GM21526 (cell line): ENCODE results near the gene SCN5A.

Source experiments
- ATAC-seq: cut with Tn5 transposase; IDR thresholded peaks from one replicate; pipeline ENCODE4 v1.9.1; 2021; ENCODE audit warnings: moderate library complexity; ENCODE audit not compliant: unreplicated experiment, low FRiP score

The SCN5A gene

DNA sequence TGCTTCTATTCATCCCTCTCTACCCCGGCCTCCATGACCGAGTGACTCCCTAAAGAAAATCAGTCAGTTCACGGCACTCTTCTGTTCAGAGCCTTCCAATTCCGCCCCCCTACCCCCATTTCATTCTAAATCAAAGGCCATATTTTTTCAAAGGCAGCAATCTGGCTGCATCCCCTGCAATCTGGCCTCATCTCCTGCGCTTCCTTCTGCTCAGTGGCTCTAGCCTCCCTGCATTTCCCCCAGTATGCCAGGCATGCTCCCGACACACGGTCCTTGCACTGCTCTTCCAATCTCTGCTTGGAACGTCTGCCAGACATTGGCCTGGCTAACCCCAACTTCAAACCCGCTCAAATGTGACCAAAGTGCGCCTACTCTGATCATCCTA, 85.6 kb downstream of the SCN5A start:
- no peak for ATAC-seq

DNA sequence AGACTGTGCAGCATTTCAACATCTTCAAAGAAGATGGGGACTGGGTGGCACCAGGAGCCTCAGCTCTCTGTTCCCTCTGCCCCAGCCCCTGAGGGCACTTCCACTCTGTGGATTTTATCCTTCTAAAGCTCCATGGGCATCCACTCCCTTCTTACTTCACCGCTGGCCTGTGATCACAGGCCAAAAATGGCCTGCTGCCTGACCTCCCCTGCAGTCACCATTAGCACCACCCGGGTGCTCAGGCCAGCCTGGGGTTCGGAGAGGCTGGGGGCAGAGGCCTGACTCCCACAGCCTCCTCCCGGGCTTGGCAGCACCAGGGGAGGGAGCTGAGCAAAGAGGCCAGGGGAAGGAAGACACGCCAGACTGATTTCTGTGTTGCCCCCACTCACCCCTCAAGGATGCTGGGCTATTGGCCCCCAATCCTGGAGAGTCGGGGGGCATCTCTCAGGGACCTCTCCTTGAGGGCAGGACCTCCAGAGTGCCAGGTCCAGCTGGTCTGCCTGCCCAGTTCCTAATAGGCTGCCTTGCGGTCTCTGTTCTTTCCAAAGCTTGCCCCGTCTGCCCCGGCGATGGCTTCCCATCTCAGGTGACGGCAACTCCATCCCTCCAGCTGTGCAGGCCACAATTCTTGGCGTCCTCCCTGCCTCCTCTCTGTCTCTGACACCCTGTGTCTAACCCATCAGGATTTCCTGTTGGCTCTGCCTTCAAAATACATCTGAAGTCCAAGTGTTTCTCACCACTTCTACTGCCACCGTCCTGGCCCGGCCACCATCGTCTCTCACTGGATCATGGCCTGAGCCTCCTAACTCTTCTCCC, 86.2 kb downstream of the SCN5A start:
- no peak for ATAC-seq

DNA sequence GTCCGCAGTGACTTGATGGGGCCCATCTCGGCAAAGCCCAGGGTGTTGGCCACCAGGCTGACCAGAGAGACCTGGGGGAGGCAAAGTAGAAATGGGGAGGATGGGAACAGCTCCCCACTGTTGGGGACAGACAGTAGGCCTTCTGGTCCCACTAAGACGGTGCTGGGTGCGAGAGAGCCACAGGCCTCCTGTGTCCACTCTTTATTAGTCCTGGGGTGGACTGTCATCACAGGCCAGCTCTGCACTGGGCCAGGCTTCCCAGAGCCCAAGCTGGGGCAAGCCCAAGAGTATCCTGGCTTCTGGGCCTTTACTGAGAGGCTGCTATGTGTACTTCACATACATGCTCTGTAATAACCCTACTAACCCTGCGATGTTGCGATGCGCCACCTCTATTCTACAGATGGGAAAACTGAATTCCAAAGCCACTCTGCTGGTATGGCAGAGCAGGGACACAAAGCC, 87.0 kb downstream of the SCN5A start:
- no peak for ATAC-seq

DNA sequence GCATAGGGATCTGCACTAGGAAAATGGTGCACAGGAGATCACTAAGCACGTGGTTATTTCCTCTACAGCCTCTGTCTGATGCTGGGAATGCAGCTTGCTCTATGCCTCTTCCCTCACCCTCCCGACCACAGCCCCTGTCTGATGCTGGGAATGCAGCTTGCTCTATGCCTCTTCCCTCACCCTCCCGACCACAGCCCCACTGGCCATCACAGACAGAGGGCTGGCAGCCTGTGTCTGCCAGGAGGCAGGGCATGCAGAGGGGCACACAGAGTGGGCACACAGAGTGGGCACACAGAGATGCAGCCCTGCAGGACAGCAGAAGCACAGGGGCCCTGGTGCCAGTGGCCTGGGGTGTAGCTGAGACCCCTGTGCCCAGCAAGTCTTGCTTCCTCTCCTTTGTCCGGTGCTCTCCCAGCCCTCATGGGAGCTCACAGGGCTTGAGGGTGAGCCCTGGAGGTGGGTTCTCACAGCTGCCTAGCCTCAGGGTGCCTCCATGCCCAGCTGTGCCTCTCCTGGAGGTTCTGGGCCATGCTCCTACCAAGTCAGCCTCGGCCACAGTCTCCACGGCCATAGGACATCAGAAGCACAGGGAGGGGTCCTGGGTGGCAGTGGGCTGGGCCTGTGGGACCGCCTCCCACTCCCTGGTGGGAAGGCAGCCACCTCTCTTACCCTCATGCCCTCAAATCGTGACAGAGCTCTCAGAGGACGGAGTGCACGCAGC, 87.6 kb downstream of the SCN5A start:
- ATAC-seq: no peak

DNA sequence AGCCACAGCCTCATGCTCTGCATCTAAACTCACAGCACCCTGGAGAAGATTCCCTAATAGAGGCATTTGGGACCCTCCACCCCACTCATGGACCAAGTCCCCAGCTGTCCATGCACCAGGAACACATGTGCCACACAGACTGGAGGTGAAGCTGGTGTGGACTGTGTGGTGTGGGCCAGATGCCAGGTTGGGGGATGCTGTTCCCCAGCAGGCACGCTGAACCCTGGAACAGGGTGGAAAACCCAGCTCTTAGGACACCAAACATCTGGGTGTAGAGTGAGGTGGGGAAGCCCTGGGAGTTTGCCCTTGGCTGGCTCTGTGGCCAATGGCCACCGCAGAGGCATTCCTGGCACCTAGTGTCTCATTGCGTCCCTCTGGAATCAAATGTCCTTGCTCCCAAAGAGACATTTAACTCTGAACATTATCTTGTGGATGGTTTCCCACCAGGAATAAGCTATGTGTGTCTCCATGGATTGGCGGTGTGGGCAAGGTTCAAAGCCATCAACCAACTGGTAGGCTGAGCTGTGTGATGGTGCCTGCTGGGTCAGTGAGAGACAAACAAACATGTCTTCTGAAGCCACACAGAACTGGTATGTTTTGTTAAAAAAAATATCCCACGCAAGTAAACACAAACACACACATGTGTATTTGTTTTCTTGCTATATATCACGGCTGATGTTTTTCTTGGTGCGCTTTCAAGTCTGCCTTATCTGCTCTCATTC, 88.3 kb downstream of the SCN5A start:
- ATAC-seq: no peak

DNA sequence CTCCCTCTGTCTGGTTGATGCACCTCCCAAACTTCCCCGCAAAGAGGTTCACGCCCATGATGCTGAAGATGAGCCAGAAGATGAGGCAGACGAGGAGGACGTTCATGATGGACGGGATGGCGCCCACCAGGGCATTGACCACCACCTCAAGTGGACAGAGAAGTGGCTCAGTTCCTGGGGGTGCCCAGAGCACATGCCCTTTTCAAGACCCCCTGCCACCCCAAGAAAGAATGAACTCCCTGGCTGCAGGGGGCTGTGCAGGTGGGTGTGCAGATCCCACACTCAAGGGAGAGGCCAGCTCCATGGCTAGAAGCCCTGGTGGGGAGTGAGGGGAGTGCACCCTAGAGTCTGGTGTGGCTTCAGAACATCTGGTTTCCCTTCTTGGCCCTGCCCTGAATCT, 89.2 kb downstream of the SCN5A start:
- ATAC-seq: no peak

DNA sequence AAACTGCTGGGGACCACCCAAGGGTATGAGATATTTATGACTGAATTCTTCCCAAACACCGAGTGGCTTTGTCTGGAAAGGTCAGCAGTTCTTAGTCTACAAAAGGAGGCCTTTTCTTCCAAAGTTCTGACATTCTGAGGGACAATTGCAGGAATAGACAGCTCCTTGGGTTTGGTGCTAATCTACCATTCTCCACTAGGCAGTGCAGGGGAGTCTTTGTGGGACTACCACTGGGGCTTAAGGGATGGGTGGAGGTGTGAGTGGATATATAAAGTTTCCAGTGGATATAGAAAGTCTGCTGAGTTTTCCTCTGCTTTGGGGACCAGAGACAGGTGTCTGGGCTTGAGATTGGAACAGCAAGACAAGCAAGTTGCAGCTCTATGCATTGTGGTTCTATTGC, 90.6 kb downstream of the SCN5A start:
- ATAC-seq: no peak

DNA sequence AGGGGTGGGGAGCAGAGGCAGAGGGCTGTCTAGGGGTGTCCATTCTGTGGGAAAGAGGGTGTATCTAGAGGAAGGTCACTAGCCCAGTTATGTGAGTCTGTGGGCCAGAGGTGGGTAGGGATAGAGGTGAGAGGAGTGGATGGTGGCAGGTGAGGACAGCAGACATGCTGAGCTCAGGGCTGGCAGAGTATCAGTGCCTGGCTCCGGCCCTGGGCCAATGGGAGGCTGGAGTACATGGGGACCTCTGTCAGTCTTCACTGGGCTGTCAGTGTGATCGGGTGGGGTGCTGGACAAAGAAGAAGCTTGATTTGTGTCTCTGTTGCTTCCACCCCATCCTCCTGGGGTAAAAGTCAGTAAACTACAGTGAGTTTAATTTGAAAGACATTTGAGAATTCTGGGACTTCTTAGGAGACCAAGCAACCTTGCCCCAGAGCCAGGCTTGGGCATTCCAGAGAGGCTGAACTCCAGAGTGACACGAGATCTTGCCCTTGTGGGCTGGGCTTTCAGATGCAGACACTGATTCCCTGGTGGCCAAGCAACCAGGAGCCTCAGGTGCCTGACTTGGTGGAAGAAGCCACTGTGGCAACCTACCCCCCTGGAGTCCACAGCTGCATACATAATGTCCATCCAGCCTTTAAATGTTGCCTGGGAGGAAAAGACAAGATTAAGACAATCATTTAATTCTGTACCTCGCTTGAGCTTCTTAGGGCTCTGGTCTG, 92.7 kb downstream of the SCN5A start:
- ATAC-seq: no peak

DNA sequence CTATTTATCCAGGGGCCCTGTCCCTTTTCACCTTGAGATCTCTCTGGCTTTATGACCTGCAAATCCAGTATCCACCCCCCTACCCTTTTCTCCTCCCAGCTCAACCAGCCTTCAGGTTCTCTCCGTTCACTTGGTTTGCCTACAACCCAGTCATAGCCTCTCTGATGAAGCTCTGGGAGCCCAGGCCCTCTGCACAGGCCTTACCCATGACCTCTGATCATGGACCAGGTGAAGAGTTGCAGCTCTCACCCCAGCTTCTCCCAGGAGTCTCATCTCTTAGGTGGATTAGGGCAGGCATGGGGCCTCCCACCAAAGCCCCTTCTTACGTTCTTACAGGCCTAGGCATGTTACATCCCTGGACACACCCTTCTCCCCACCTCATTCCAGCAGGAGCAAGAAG, 93.6 kb downstream of the SCN5A start:
- no peak for ATAC-seq

DNA sequence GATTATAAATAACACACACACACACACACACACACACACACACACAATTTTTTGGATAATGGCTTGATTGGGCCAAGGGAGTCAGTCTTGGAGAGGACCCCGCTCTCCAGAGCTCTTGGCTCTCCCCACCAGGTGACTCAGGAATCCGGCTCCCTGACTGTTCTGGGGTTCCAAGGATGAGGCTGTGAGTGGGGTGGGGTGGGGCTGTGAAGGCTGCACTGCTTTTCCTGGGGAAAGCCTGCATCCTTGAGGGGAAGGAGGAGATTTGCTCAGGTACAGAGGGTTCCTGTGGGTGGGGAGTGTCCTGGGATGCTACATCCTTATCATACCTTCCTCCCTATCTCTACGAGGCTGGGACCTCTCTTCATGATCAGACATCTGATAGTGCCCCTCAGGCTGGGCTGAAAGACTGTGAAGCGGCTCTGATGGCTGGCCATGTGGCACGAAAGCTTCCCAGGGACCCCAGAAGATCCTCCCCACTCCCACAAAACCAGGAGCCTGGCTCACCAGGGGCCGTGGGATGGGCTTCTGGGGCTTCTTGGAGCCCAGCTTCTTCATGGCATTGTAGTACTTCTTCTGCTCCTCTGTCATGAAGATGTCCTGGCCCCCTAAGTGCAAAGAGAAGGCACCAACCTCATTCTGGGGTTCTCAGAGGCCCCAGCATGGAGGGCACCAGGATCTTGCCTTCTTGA, 94.2 kb downstream of the SCN5A start:
- ATAC-seq: no peak

DNA sequence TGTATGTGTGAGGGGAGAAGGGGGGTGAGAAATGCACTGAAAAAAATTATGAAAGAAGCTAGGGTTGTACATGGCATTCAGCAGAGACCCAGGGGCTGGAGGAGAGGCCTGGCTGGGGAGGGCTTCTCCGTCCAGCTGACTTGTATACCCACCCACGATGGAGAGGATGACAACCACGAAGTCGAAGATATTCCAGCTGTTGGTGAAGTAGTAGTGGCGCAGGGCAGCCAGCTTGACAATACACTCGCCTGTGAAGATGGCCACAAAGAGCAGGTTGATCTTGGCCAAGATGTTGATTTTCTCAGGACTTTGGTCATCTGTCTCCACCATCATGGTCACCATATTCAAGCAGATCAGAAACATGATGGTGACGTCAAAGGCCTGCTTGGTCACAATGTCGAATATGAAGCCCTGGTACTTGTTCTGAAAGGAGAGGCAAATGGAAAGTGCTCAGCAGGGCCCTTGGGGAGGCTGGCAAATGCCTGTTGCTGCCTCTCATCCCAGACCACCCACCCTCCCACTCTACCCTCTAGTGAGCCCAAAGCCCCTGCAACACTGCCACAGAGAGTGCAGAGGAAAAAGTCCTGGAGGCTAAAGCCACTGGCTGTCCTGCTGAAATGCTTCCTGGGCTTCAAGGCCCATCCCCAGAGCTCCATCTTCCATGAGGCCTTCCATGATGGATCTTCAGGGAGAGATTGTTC, 95.2 kb downstream of the SCN5A start:
- ATAC-seq: no peak

DNA sequence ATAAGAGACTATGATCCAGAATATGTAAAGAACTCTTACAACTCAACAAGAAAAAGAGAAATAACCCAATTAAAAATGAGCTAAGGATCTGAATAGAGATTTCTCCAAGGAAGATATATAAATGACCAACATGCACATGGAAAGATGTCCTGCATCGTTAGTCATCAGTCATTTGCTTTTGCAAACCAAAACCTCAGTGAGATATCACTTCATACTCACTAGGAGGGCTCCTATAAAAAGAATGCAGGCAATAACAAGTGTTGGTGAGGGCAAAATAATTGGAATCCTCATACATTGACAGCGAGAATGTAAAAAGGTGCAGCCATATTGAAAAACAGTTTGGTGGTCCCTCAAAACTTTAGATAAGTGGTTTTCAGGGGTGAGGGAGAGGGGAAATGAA, 96.4 kb downstream of the SCN5A start:
- ATAC-seq: no peak

DNA sequence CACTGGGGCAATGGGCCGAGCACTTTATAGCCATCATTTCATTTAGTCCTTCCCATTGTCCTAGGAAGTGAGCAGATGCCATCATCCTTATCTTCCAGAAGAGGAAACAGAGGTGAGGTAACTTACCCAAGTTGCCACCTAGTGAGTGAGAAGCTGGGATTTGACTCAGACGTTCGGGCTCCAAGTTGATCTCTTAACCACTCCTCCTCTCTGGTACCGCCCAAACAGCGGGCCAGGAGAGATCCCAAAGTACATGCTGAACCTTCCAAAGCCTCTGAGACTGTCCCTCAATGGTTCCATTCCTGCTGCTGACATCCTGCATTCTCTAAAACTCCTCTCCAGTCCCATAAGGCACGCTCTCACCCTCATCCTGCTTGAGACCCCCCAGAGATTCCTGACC, 97.1 kb downstream of the SCN5A start:
- no peak for ATAC-seq

DNA sequence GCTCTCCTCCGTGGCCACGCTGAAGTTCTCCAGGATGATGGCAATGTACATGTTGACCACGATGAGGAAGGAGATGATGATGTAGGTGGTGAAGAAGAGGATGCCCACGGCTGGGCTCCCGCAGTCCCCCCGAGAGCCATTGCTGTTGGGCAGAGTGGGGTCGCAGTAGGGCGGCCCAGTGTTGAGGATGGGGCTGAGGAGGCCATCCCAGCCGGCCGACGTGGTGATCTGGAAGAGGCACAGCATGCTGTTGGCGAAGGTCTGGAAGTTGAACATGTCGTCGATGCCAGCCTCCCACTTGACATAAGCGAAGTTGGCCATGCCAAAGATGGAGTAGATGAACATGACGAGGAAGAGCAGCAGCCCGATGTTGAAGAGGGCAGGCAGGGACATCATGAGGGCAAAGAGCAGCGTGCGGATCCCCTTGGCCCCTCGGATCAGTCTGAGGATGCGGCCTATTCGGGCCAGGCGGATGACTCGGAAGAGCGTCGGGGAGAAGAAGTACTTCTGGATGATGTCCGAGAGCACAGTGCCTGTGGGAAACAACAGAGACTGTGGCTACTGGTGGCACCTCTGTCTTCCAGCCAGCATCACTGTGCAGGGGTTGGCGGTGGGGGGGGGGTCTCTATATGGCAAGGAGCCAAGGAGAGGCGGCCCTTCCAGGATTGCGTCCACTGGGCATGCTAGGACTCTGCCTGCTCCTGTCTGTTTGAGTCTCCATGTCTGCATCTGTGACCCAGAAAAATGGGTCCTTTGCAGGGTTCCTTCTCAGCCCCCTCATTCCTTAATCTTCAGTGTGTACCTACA, 98.3 kb downstream of the SCN5A start:
- ATAC-seq: no peak

DNA sequence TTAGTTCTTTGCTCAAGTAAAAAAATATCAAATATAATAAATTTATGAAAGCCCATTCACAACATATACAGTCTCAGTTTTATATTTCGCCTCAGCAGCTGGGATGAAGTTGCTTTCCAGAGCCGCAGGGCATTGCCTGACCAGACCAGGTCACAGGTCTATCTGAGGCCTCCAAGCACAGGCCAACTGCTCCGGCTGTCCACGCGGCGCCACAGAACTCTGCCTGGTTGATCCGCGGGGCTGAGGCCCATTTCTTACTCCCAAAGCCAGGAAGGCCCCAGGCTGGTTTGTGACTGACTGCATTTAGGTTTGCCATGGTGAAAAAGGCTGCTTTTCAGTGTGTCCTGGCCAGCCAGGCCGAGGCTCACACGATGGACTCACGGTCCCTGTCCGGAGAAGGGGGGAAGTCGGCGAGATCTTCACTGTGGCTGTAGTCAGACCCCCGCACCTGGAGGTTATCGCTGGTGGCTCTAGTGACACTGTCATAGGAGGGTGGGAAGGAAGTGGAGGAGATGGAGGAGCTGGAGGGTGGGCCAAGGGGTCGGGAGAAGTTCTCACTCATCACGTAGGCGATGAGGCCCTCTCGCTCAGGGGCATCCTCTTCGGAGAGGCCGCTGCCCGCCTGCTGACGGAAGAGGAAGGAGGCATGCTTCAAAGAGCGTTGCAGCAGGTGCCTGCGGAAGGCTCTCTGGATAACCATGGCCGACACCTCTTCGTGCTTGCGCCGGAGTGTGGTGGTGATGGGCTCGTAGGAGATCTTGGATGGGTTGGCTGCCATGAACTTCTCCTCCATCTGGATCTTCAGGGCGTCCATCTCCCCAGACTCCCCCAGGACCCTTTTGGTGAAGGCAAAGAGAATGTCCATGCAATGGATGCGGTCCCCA, 99.3 kb downstream of the SCN5A start:
- ATAC-seq: no peak

DNA sequence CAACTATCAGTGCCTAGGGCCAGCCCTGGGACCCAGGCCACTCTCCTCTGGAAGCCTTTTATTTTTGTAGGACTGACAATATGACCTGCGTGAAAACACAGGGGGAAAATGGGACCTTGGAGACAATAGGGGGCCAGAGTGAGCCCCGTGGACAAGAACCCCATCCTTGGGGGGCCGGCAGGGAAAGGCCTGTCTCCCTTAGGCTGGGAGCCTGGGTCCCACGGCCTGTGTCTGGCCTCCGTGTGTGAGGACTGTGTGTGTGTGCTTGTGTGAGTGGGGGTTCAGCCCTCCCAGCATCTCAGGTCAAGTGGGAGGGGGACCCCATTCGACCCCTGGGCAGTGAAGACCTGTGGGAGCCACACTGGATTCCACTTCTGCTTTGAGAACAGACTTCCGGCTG, 100.0 kb downstream of the SCN5A start:
- ATAC-seq: no peak

DNA sequence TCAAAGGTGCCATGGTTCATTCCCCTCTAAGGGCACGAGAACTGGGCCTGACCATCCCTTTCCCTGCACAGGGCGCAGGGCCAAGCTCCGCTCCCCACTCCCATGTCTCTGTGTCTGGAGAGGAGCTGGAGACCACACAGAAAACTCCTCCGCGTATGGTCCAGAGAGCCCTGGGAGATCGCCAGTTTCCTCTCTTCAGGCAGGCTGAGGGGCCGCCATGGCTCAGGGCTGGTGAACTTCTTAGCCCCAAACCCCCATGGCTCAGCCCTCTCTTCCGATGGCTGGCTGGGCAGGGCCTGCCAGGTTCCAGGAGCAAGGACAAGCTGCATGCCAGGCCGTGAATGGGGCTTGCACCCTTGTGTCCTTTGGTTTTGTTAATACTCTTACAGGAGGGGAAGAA, 100.4 kb downstream of the SCN5A start:
- ATAC-seq: no peak
